Measurements from ENCODE around the gene SETDB2. TPM values are rescaled to one million over a fixed set of nuclear protein-coding genes. Genes with fewer than 3 reads are reported as not detected.

Gene SETDB2
- total RNA-seq (2014; rRNA removed; shearing (Covaris generic)) = 5.6 and 6.4 TPM in 2 replicates

DNA sequence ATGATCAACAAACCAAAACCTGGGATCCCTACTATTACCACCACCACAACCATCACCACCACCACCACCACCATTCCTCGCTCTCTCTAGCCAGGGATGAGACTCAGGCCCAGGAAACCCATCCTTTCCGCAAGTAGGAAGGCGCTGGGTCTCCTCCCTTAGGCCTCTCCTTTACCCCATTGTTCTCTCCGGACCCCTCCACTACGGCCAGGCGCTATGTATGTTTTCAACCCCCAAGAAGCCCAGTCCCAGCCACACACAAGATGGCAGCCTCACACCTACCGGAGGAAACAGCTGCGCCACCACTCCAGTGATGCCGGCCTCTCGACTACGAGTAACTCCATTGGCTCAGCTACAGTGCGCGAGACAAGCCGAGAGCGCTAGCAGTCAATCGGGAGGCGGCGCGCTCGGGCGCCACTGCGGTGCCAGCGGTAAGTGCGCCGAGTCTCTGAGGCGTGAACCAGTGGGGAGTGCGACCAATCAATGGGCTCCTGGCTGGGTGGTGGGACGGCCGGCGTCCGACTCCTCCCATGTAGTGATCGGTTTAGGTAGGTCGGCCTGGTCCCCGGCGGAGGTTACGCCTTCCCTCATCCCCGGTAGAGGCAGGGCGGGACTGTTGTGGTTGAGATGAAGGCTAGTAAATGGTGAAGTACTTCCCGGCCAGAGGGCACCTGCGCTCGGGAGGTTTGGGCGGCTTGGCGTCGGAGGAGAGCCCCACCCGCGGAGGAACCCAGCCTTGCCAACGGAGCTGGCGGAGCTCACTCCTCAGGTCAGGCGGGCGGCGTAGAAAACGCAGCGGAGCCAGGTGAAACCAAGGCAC is at the start of gene SETDB2, which contains the start of gene CAB39L:
Gene SETDB2, plus strand, starts transcription at position 571 of the 820 bp plus-strand sequence. CDS start 7,620 bp downstream, outside the sequence.
Gene CAB39L, minus strand, starts transcription at position 361 of the 820 bp plus-strand sequence. CDS start 61,154 bp downstream, outside the sequence.
- Histone ChIP-seq H3K27ac (peak within 1 kb of the TSS; percentile 71), H3K27me3 (replicated peaks) (no peaks in the 10 kb centered on the region), H3K4me1 (replicated peaks) (peaks cover 18% of the 10 kb centered on the region), H3K9me3 (replicated peaks) (no peaks in the 10 kb centered on the region), H3K36me3 (no peaks in the 10 kb centered on the region), H3K4me3 (peak within 1 kb of the TSS; percentile 52)
- DNase-seq (ENCODE audit: low read depth in 1 of 2, low spot score in 2 of 2) = peak; percentile 92 to 98

DNA sequence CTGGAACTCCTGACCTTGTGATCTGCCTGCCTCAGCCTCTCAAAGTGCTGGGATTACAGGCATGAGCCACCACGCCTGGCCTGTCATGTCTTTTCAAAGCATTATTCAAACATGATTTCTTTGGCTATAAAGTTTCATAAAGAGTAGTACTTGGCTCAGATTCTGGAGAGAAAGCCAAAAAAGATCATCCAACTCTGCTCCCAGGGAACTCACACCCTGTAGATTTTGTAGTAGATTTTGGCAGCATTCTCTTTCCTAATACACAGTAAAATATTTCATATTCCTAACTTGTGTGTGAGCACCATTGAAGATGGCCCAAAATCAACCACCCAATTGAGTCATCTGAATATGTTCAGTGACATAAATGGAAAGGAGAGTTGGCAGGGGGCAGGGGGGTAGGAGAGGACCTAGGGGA is 48.6 kb upstream of the SETDB2 start:
- Histone ChIP-seq H3K36me3 (no peaks in the 10 kb centered on the region), H3K9me3 (replicated peaks) (no peaks in the 10 kb centered on the region), H3K4me1 (replicated peaks) (no peaks in the 10 kb centered on the region), H3K27me3 (replicated peaks) (no peaks in the 10 kb centered on the region), H3K27ac (no peak overlapping the region), H3K4me3 (no peak overlapping the region)
- no peak for DNase-seq (ENCODE audit: low read depth in 1 of 2, low spot score in 2 of 2)

DNA sequence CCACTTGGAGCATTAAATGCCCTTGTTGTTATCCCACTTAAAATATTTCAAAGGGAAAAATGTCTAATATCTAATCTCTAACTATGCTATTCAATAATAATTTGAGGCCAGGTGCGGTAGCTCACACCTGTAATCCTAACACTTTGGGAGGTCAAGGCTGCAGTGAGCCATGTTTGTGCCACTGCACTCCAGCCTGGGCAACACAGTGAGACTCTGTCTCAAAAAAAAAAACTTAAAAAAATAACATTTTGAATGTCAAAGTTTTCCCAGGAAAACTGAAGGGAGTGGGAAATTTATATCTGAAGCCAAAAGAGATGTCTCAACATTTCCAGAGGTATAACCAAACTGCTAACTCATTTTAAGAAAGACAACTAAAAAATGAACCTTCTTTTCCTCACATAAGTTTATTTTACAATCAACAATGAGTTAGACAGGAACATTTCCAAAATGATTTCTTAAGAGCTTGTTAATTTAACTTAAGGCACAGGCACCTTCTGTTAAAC is 48.1 kb upstream of the SETDB2 start:
- Histone ChIP-seq H3K9me3 (replicated peaks) (no peaks in the 10 kb centered on the region), H3K27ac (no peak overlapping the region), H3K4me3 (no peak overlapping the region), H3K27me3 (replicated peaks) (no peaks in the 10 kb centered on the region), H3K4me1 (replicated peaks) (peaks cover 2% of the 10 kb centered on the region), H3K36me3 (no peaks in the 10 kb centered on the region)
- no peak for DNase-seq (ENCODE audit: low read depth in 1 of 2, low spot score in 2 of 2)

DNA sequence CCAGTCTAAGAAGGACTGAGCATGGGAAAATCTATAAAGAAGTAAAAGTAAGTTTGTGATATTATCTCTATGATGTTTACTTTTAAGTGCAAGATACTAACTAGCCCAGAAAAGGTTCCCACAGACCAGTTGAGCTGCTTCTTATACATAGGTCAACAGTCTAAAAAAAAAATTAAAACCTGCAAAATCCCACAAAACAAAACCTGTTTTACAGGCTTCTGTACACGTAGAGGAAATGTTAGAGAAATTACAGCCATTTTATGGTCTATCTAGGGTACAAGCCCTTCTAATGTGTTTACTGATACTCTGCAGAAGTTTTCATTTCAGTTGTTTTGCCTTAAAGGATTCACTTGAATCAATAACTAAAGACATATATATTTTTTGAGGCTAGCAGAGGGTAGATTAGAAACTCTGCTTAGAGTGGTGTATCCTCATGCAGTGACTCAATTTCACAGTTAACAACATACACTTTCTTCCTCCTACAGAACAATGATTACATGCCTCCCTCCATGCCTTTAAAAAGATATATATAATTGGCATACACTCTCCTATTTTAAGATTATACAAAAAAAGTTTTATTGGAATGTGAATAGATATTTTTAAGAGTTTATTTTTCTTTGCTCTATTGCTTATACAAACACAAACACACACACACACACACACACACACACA is 44.1 kb upstream of the SETDB2 start:
- peaks cover 10% of the 10 kb centered on the region for H3K4me1 ChIP-seq (replicated peaks)
- H3K9me3 ChIP-seq (replicated peaks) = no peaks in the 10 kb centered on the region
- H3K4me3 ChIP-seq = no peak overlapping the region
- H3K27me3 ChIP-seq (replicated peaks) = no peaks in the 10 kb centered on the region
- H3K27ac ChIP-seq = no peak overlapping the region
- no peak for DNase-seq (ENCODE audit: low read depth in 1 of 2, low spot score in 2 of 2)
- no peaks in the 10 kb centered on the region for H3K36me3 ChIP-seq

- no peak overlapping the region for H3K4me3 ChIP-seq
- no peak overlapping the region; the same call in 1 of the 2 replicates for H3K27ac ChIP-seq
- no peaks in the 10 kb centered on the region for H3K27me3 ChIP-seq (replicated peaks)
- peaks cover 10% of the 10 kb centered on the region for H3K4me1 ChIP-seq (replicated peaks)
- DNase-seq (ENCODE audit: low read depth in 1 of 2, low spot score in 2 of 2) = peak in 1 of 2 experiments; percentile 40
- no peaks in the 10 kb centered on the region for H3K9me3 ChIP-seq (replicated peaks)
- H3K36me3 ChIP-seq = no peaks in the 10 kb centered on the region
Observed at GRCh38 chr13:49400755-49401659, 43.1 kb upstream of the SETDB2 start.

DNA sequence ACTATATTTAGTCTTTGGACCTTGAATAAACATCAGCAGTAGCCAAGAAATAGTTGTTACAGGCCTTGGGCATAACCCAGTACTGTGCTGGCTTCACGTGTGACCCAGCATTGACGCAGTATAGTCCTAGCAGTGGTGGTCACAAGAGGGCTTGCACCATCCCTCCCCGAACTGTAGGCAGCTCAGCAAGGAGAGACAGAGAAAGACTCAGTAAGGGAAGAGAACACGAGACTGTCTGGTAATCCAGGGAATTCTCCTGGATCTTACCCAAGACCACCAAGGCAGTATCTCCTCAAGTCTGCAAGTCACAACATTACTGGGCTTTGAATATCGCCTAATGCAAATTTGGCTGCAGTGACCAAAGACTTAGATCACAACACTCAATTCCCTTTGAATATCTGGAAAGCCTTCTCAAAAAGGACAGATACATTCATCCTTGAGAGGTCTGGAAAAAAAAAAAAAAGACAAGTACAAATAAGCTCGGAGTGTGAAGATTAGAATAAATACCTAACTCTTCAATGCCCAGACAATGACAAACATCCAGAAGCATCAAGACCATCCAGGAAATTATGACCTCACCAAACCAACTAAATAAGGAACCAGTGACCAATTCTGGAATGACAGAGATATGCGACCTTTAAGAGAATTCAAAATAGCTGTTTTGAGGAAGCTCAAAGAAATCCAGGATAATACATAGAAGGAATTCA is 39.9 kb upstream of the SETDB2 start:
- DNase-seq (ENCODE audit: low read depth in 1 of 2, low spot score in 2 of 2) = peak; percentile 57 to 58
- peak overlapping the region; percentile 14 for H3K27ac ChIP-seq
- H3K4me1 ChIP-seq (replicated peaks) = peaks cover 10% of the 10 kb centered on the region
- no peaks in the 10 kb centered on the region for H3K9me3 ChIP-seq (replicated peaks)
- H3K4me3 ChIP-seq = no peak overlapping the region
- no peaks in the 10 kb centered on the region for H3K27me3 ChIP-seq (replicated peaks)
- H3K36me3 ChIP-seq = no peaks in the 10 kb centered on the region

- Histone ChIP-seq H3K27ac (peak overlapping the region; percentile 14; the same call in 1 of the 2 replicates), H3K4me3 (no peak overlapping the region), H3K4me1 (replicated peaks) (peaks cover 10% of the 10 kb centered on the region), H3K36me3 (no peaks in the 10 kb centered on the region), H3K9me3 (replicated peaks) (no peaks in the 10 kb centered on the region), H3K27me3 (replicated peaks) (no peaks in the 10 kb centered on the region)
- no peak for DNase-seq (ENCODE audit: low read depth in 1 of 2, low spot score in 2 of 2)
Observed at GRCh38 chr13:49404703-49405020, 39.4 kb upstream of the SETDB2 start.

DNA sequence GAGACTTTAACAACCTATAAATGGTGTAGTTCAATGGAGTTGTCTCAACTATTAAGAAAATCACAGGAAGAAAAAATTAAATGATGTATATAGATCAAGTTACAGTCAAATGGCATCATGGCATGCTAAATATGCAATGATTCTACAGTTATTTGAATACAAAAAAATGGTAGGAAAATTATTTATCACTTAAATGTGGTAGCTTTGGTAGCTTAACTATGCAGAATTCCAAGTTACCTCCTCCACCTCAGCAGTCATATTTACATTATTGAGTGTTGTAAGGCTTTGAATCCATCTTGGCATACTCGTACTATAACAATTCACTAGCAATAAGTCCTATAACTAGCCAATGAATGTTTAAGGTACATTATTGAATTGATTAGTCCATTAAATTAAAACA is 37.0 kb upstream of the SETDB2 start:
- H3K4me3 ChIP-seq = no peak overlapping the region
- no peak overlapping the region for H3K27ac ChIP-seq
- DNase-seq (ENCODE audit: low read depth in 1 of 2, low spot score in 2 of 2) = no peak
- no peaks in the 10 kb centered on the region for H3K27me3 ChIP-seq (replicated peaks)
- no peaks in the 10 kb centered on the region for H3K9me3 ChIP-seq (replicated peaks)
- no peaks in the 10 kb centered on the region; the same call in 1 of the 2 replicates for H3K4me1 ChIP-seq (replicated peaks)
- H3K36me3 ChIP-seq = no peaks in the 10 kb centered on the region

DNA sequence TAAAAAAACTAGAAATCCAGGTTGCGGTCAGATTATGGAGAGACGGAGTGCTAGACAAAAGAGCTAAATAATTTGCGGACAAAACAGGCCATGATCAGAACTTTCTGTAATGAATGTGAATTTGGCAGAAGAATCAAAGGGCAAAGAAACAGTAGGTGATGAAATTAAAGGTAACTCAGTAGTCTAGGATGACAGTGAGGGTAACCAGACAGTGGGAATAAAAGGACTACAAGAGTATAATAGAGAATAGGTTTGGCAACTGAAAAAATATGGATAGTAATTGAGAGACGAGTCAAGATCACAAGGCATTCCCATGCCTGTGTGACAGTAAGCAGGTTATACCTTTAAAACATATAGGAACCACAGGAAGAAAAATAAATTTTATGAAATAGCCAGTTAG is 36.1 kb upstream of the SETDB2 start:
- DNase-seq (ENCODE audit: low read depth in 1 of 2, low spot score in 2 of 2) = no peak
- Histone ChIP-seq H3K27ac (no peak overlapping the region), H3K36me3 (no peaks in the 10 kb centered on the region), H3K27me3 (replicated peaks) (no peaks in the 10 kb centered on the region), H3K9me3 (replicated peaks) (no peaks in the 10 kb centered on the region), H3K4me1 (replicated peaks) (no peaks in the 10 kb centered on the region; the same call in 1 of the 2 replicates), H3K4me3 (no peak overlapping the region)

- Histone ChIP-seq H3K4me3 (no peak overlapping the region), H3K27ac (no peak overlapping the region), H3K4me1 (replicated peaks) (no peaks in the 10 kb centered on the region; the same call in 1 of the 2 replicates), H3K36me3 (no peaks in the 10 kb centered on the region), H3K9me3 (replicated peaks) (no peaks in the 10 kb centered on the region), H3K27me3 (replicated peaks) (no peaks in the 10 kb centered on the region)
- no peak for DNase-seq (ENCODE audit: low read depth in 1 of 2, low spot score in 2 of 2)
Observed at GRCh38 chr13:49409008-49409407, 35.1 kb upstream of the SETDB2 start.

- H3K36me3 ChIP-seq = no peaks in the 10 kb centered on the region
- no peak for DNase-seq (ENCODE audit: low read depth in 1 of 2, low spot score in 2 of 2)
- no peak overlapping the region for H3K4me3 ChIP-seq
- H3K27me3 ChIP-seq (replicated peaks) = no peaks in the 10 kb centered on the region
- H3K9me3 ChIP-seq (replicated peaks) = no peaks in the 10 kb centered on the region
- no peaks in the 10 kb centered on the region for H3K4me1 ChIP-seq (replicated peaks)
- no peak overlapping the region for H3K27ac ChIP-seq
Observed at GRCh38 chr13:49410006-49410405, 34.1 kb upstream of the SETDB2 start.

GRCh38 chr13:49410477-49410876 is 33.6 kb upstream of the SETDB2 start:
- no peak for DNase-seq (ENCODE audit: low read depth in 1 of 2, low spot score in 2 of 2)
- no peak overlapping the region for H3K27ac ChIP-seq
- no peaks in the 10 kb centered on the region for H3K4me1 ChIP-seq (replicated peaks)
- no peak overlapping the region for H3K4me3 ChIP-seq
- H3K27me3 ChIP-seq (replicated peaks) = no peaks in the 10 kb centered on the region
- H3K36me3 ChIP-seq = no peaks in the 10 kb centered on the region
- H3K9me3 ChIP-seq (replicated peaks) = no peaks in the 10 kb centered on the region

- H3K4me3 ChIP-seq = no peak overlapping the region
- no peaks in the 10 kb centered on the region for H3K4me1 ChIP-seq (replicated peaks)
- DNase-seq (ENCODE audit: low read depth in 1 of 2, low spot score in 2 of 2) = no peak
- H3K27ac ChIP-seq = no peak overlapping the region
- no peaks in the 10 kb centered on the region for H3K9me3 ChIP-seq (replicated peaks)
- no peaks in the 10 kb centered on the region for H3K27me3 ChIP-seq (replicated peaks)
- no peaks in the 10 kb centered on the region for H3K36me3 ChIP-seq
Observed at GRCh38 chr13:49411353-49411752, 32.7 kb upstream of the SETDB2 start.

Data from SJSA1 (cell line).